GM12873 (cell line): ENCODE data around the gene FAM217B.

ENCODE experiments used
- TF ChIP-seq, protein P1 (sequence below): IDR thresholded peaks from 2 replicates; pipeline ENCODE4 v1.5.1; 2012; ENCODE audit warnings: low read depth, mild to moderate bottlenecking, moderate library complexity, low read length, control low read depth; ENCODE audit not compliant: insufficient read depth; ENCODE audit errors: missing control alignments

FAM217B gene

GRCh38 chr20:59947376-59947775, 7.2 kb downstream of the FAM217B start:
- TF ChIP-seq, protein P1, sequence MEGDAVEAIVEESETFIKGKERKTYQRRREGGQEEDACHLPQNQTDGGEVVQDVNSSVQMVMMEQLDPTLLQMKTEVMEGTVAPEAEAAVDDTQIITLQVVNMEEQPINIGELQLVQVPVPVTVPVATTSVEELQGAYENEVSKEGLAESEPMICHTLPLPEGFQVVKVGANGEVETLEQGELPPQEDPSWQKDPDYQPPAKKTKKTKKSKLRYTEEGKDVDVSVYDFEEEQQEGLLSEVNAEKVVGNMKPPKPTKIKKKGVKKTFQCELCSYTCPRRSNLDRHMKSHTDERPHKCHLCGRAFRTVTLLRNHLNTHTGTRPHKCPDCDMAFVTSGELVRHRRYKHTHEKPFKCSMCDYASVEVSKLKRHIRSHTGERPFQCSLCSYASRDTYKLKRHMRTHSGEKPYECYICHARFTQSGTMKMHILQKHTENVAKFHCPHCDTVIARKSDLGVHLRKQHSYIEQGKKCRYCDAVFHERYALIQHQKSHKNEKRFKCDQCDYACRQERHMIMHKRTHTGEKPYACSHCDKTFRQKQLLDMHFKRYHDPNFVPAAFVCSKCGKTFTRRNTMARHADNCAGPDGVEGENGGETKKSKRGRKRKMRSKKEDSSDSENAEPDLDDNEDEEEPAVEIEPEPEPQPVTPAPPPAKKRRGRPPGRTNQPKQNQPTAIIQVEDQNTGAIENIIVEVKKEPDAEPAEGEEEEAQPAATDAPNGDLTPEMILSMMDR = no peak

- TF ChIP-seq, protein P1 = no peak
These were observed 8.0 kb downstream of the FAM217B start for GRCh38 chr20:59948212-59948611.

DNA sequence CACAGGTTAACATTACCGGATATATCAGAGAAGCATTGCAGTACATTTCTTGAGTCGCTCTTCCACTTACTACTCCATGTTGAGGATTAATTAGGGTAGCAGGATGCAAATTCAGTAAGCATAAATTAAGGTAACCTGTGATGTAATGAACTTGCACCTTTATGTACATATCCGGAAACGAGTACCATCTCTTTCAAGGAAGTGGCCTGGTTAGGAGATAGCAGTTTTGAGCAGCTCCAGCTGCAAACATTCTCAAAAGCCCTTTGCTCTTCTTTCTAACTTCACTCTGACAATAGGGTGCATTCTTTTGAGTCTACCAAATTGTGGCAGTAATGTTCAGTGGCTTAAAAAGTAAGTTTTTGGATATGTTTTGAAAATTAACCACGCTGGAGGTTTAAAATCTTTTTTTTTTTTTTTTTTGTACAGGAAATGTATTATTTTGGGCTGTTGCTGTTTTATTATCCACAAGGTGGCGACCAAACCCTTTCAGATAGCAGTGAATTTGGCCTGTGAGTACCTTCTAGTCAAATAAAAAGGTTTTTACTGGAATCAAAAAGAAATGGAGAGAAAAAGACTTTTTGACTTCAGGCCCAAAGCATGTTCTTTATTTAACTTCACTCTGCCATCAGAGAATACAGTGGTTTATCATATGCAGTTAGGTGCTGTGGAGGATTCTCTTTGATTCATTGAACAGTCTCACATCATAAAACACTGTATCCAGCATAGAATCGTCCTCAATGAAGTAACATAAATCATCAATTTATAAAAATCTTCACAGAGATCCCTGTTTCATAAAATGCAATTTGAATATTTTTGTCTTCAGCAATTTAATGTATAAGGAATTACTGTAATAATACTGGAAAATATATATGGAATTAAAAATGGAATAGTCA, 8.9 kb downstream of the FAM217B start:
- TF ChIP-seq, protein P1 = peak; percentile 56

GRCh38 chr20:59949911-59950310, 9.7 kb downstream of the FAM217B start:
- TF ChIP-seq, protein P1 = no peak

DNA sequence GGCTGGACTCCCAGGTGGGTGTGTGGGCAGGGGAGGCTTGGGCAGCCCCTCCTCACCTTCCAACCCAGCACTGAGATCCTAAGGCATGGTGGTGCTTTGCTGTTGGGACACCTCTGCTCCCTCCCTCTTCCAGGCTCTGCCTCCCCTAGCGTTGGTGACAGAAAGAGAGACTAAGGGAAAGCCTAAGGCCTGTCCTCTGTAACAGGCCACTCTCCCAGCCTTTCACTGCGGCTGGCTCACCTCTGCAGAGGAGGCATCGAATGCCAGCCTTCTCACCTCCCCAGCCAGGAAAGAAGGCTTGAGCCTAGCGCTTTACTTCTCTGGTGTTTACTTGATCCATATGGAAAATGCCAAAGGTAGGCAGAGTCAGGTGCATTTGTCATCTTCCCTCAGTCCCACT, 14.5 kb downstream of the FAM217B start:
- TF ChIP-seq, protein P1 = no peak

DNA sequence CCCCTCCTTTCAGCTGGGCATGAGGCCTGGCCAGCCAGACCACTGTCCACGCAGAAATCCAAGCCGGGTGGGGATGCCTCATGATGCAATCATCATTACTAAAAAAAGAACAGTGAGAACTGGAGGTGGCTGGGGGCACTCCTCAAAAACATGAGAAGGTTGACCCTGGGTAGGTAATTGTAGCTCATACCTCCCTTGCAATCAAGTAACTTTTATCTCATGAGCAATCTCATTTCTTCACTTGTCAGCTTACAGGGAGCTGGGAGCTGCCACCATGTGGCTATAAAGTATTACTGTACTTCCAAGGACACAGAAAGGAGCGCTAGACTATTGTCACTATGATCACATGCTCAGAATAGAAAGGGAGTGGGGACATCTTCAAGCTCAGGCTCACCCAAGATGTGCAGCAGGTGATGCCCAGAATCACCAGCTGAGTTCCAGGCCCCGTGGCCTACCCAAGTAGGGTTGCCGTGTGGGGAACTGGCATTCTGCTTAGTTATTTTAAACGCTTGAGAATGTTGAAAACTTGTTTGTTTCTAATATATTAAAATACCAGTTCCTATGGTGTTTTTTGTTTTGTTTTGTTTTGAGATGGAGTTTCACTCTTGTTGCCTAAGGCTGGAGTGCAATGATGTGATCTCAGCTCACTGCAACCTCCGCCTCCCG, 15.1 kb downstream of the FAM217B start:
- TF ChIP-seq, protein P1 = peak; percentile 35

DNA sequence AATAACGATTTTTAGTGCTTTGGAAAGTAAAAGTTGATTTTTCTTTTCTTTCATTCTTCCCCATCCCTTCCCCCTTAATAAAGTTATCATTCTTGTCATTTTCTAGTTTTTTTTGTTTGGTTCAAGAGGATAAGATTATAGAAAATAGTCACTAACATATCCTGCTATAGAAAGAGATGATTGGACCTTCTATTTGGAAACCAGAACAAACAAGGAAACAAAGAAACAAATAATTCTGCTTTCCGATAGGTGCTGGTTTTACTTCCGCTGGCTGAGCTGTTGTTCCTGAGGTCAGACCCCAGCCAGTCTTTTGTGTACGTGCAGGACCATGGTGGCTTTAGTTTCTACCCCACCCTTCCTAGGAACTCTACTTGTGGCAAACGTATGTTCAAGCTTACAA, 17.9 kb downstream of the FAM217B start, which contains the start of gene CDH26:
TSS of gene CDH26 (plus strand) at position 301 of the 400 bp plus-strand sequence. CDS start 304 bp downstream, outside the sequence.
- TF ChIP-seq, protein P1 = no peak
